ENCODE measurements around the gene EZH2. TPM values are rescaled to one million over a fixed set of nuclear protein-coding genes. Genes with fewer than 3 reads are reported as not detected.

Gene EZH2
- total and polyA plus RNA-seq, 2 of the 4 experiments (the other 2 are of a cell fraction): 13.1 to 19.8 TPM

DNA sequence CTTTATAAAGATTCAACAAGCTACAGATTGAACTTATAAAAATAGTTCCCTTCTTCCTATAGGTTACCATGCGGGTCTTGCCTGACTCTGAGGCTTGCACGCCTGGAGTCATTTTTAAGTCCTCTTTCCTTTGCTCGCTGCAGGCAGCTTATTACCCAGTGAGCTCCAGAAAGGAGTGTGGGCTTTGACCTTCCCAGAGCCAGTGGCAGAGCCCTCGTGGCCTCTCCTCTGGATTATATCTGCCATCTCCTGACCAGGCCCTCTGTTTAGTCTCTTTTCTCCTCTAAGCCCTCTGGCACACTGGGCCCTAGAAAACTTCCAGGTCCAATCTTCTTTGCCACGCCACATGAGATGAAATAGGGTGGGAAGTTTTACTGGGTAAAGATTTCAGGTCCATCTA is 39.9 kb upstream of the EZH2 start:
- Histone ChIP-seq H3K23ac (ENCODE audit: low read depth, low read length) (no peak overlapping the region), H2BK120ac (ENCODE audit: low read depth, low read length) (no peak overlapping the region), H3K18ac (ENCODE audit: low read depth, low read length) (no peak overlapping the region), H3K4me3 (ENCODE audit: insufficient read depth, low read depth, low read length) (no peak overlapping the region), H3K27ac (ENCODE audit: insufficient read depth, low read length) (no peak overlapping the region), H3K9me1 (ENCODE audit: insufficient read depth, low read length) (no peaks in the 10 kb centered on the region), H3K4me1 (ENCODE audit: control insufficient read depth, insufficient read depth, low read length) (no peaks in the 10 kb centered on the region), H3K56ac (ENCODE audit: extremely low read depth, insufficient read depth, low read length) (no peak overlapping the region), H2BK15ac (ENCODE audit: low read depth, low read length) (no peak overlapping the region), H3K9me3 (ENCODE audit: control insufficient read depth, insufficient read depth, low read length) (no peaks in the 10 kb centered on the region), H4K91ac (ENCODE audit: insufficient read depth, low read depth, low read length) (no peak overlapping the region), H3K4me2 (ENCODE audit: low read depth, low read length) (no peak overlapping the region), H2AK9ac (replicated peaks; ENCODE audit: low read depth, low read length, poor library complexity) (no peak overlapping the region), H3K14ac (replicated peaks; ENCODE audit: low read depth, low read length) (no peak overlapping the region), H3K4ac (ENCODE audit: low read depth, low read length) (no peak overlapping the region), H2BK20ac (ENCODE audit: low read depth, low read length) (no peak overlapping the region), H2AK5ac (ENCODE audit: low read depth, low read length) (no peak overlapping the region), H4K20me1 (ENCODE audit: insufficient read depth, low read length) (no peaks in the 10 kb centered on the region), H4K8ac (ENCODE audit: low read depth in 2 of 2, low read length in 2 of 2) (no peak overlapping the region), H3K9ac (ENCODE audit: low read depth, low read length) (no peak overlapping the region), H3K27me3 (ENCODE audit: control insufficient read depth, insufficient read depth, low read length) (peaks cover 3% of the 10 kb centered on the region; the same call in 1 of the 2 replicates), H2BK5ac (ENCODE audit: low read depth, low read length, poor library complexity, severe bottlenecking) (no peak overlapping the region), H3K79me1 (ENCODE audit: low read depth in 1 of 2, low read length in 2 of 2) (no peaks in the 10 kb centered on the region), H3K36me3 (ENCODE audit: control insufficient read depth, insufficient read depth, low read length) (no peaks in the 10 kb centered on the region), H2AFZ (replicated peaks; ENCODE audit: low read length, poor library complexity) (no peak overlapping the region), H4K5ac (ENCODE audit: low read depth, low read length) (no peak overlapping the region)
- CTCF ChIA-PET: interaction anchor here (0.6 kb wide), 1 partner anchor 354 kb away, joined by 3 read pairs; no protein-coding TSS in a partner anchor
- BruUV-seq (replicated peaks): no TSS peak
- POLR2A ChIA-PET (ENCODE audit: unreplicated experiment): no interaction called here
- ATAC-seq (ENCODE audit: low read depth) (no peak), DNase-seq (no peak)
- intact Hi-C loops (cut with micrococcal nuclease) (no loop called here), in situ Hi-C loops (cut with MboI; ENCODE audit: low sequenced_read_pairs) (no loop called here), dilution Hi-C loops (cut with HindIII; ENCODE audit: low sequenced_read_pairs, unreplicated experiment) (no loop called here)
- WGBS, 2 experiments (ENCODE audit: extremely low coverage in 2 of 2, insufficient read length in 1 of 2): 83% methylated on average over 2 of the region's 5 CpGs; no CpG with 5 or more reads in 1 of the 2 experiments
- TF ChIP-seq CHD1 (IDR thresholded peaks at IDR 0.05; ENCODE audit: low read depth, low read length): no peak
- TF ChIP-seq, protein P1, sequence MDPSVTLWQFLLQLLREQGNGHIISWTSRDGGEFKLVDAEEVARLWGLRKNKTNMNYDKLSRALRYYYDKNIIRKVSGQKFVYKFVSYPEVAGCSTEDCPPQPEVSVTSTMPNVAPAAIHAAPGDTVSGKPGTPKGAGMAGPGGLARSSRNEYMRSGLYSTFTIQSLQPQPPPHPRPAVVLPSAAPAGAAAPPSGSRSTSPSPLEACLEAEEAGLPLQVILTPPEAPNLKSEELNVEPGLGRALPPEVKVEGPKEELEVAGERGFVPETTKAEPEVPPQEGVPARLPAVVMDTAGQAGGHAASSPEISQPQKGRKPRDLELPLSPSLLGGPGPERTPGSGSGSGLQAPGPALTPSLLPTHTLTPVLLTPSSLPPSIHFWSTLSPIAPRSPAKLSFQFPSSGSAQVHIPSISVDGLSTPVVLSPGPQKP (IDR thresholded peaks at IDR 0.05; ENCODE audit: borderline replicate concordance, low read depth, low read length): no peak
- TF ChIP-seq RAD21 (IDR thresholded peaks at IDR 0.05; ENCODE audit: low read length): no peak
- TF ChIP-seq CEBPB (IDR thresholded peaks at IDR 0.05; ENCODE audit: low read depth, low read length): no peak
- no peak for TF ChIP-seq FOS (IDR thresholded peaks at IDR 0.05; ENCODE audit: low read depth, low read length)
- TF ChIP-seq RFX5 (IDR thresholded peaks at IDR 0.05; ENCODE audit: low read depth, low read length): no peak
- TF ChIP-seq, protein P2, sequence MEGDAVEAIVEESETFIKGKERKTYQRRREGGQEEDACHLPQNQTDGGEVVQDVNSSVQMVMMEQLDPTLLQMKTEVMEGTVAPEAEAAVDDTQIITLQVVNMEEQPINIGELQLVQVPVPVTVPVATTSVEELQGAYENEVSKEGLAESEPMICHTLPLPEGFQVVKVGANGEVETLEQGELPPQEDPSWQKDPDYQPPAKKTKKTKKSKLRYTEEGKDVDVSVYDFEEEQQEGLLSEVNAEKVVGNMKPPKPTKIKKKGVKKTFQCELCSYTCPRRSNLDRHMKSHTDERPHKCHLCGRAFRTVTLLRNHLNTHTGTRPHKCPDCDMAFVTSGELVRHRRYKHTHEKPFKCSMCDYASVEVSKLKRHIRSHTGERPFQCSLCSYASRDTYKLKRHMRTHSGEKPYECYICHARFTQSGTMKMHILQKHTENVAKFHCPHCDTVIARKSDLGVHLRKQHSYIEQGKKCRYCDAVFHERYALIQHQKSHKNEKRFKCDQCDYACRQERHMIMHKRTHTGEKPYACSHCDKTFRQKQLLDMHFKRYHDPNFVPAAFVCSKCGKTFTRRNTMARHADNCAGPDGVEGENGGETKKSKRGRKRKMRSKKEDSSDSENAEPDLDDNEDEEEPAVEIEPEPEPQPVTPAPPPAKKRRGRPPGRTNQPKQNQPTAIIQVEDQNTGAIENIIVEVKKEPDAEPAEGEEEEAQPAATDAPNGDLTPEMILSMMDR (conservative IDR thresholded peaks at IDR 0.05; ENCODE audit: low read depth, low read length): no peak
- TF ChIP-seq POLR2A (IDR thresholded peaks at IDR 0.05; ENCODE audit: low read depth, low read length): no peak
- TF ChIP-seq MAZ (IDR thresholded peaks at IDR 0.05; ENCODE audit: borderline replicate concordance, low read depth, low read length): no peak
- TF ChIP-seq RCOR1 (IDR thresholded peaks at IDR 0.05; ENCODE audit: insufficient replicate concordance, low read length): no peak
- TF ChIP-seq BHLHE40 (IDR thresholded peaks at IDR 0.05; ENCODE audit: low read depth, low read length): no peak
- TF ChIP-seq MAFK (IDR thresholded peaks at IDR 0.05; ENCODE audit: low read depth, low read length): no peak
- no peak for TF ChIP-seq SMC3 (IDR thresholded peaks at IDR 0.05; ENCODE audit: low read depth, low read length)
- TF ChIP-seq NFE2L2 (IDR thresholded peaks at IDR 0.05; ENCODE audit: low read depth, low read length): no peak
- no peak for TF ChIP-seq MXI1 (IDR thresholded peaks at IDR 0.05; ENCODE audit: borderline replicate concordance, low read depth, low read length)
